IMR-90 (cell line): ENCODE data around the gene RALA. TPM values are rescaled to one million over a fixed set of nuclear protein-coding genes. Genes with fewer than 3 reads are reported as not detected.

ENCODE experiments used
- ATAC-seq: fragments of 200-7000 bp; cut with Tn5 transposase; 2 replicates; pipeline ENCODE4 v1.9.1; 2020; ENCODE audit warnings: low read depth, mild to moderate bottlenecking, moderate library complexity
- BruUV-seq: library from RNA; stranded (reverse); fragments of 400-500 nt; replicated peaks from 2 replicates; lab custom pipeline; 2021; lab: Mats Ljungman, UMichigan
- CTCF ChIA-PET: fragments of 300-600 bp; formaldehyde crosslinking; extraction: SDS; loops from one replicate; lab custom pipeline; 2021; ENCODE audit warnings: antibody characterized with exemption; lab: Yijun Ruan, JAX
- POLR2A ChIA-PET: fragments of 300-600 bp; sonication (Branson Sonifier 250); formaldehyde crosslinking; loops from one replicate; lab custom pipeline; 2022; ENCODE audit warnings: antibody characterized with exemption; ENCODE audit not compliant: unreplicated experiment; lab: Charles Lee
- DNase-seq: peaks from one replicate; pipeline ENCODE4 v3.0.0; 2013
- H2AFZ ChIP-seq: replicated peaks from 2 replicates; pipeline ENCODE3; 2013; ENCODE audit warnings: low read length, mild to moderate bottlenecking; ENCODE audit not compliant: poor library complexity
- H2AK5ac ChIP-seq: 2 replicates; pipeline ENCODE4 v1.6.1; 2013; ENCODE audit warnings: low read depth, low read length, inconsistent platforms
- H2AK9ac ChIP-seq: replicated peaks from 2 replicates; pipeline ENCODE3; 2013; ENCODE audit warnings: mild to moderate bottlenecking, low read depth, low read length, moderate library complexity; ENCODE audit not compliant: poor library complexity
- H2BK120ac ChIP-seq: 2 replicates; pipeline ENCODE4 v1.6.1; 2013; ENCODE audit warnings: low read depth, low read length, inconsistent platforms
- H2BK15ac ChIP-seq: 3 replicates; pipeline ENCODE4 v1.6.1; 2013; ENCODE audit warnings: low read depth, low read length, inconsistent platforms
- H2BK20ac ChIP-seq: 2 replicates; pipeline ENCODE4 v1.6.1; 2013; ENCODE audit warnings: low read depth, mild to moderate bottlenecking, inconsistent platforms, low read length, moderate library complexity
- H2BK5ac ChIP-seq: 2 replicates; pipeline ENCODE4 v1.6.1; 2013; ENCODE audit warnings: mild to moderate bottlenecking, low read depth, low read length, inconsistent platforms; ENCODE audit not compliant: poor library complexity, severe bottlenecking
- H3K14ac ChIP-seq: replicated peaks from 2 replicates; pipeline ENCODE4 v1.6.1; 2013; ENCODE audit warnings: low read depth, low read length, inconsistent platforms
- H3K18ac ChIP-seq: 2 replicates; pipeline ENCODE4 v1.6.1; 2013; ENCODE audit warnings: low read depth, low read length, control low read depth
- H3K23ac ChIP-seq: 2 replicates; pipeline ENCODE4 v1.6.1; 2013; ENCODE audit warnings: low read depth, low read length, inconsistent platforms
- H3K27ac ChIP-seq: 2 replicates; pipeline ENCODE4 v1.5.1; 2013; ENCODE audit warnings: mild to moderate bottlenecking, control low read depth, low read length; ENCODE audit not compliant: insufficient read depth
- H3K27me3 ChIP-seq: 2 replicates; pipeline ENCODE4 v1.6.1; 2013; ENCODE audit warnings: low read length; ENCODE audit not compliant: control insufficient read depth, insufficient read depth
- H3K36me3 ChIP-seq: 2 replicates; pipeline ENCODE4 v1.6.1; 2013; ENCODE audit warnings: low read length, mixed read lengths; ENCODE audit not compliant: control insufficient read depth, insufficient read depth
- H3K4ac ChIP-seq: 2 replicates; pipeline ENCODE4 v1.6.1; 2013; ENCODE audit warnings: low read depth, low read length, inconsistent platforms
- H3K4me1 ChIP-seq: 2 replicates; pipeline ENCODE4 v1.6.1; 2013; ENCODE audit warnings: low read length, mixed read lengths; ENCODE audit not compliant: control insufficient read depth, insufficient read depth
- H3K4me2 ChIP-seq: 2 replicates; pipeline ENCODE4 v1.6.1; 2013; ENCODE audit warnings: low read depth, mild to moderate bottlenecking, control low read depth, low read length, moderate library complexity
- H3K4me3 ChIP-seq: 2 replicates; pipeline ENCODE4 v1.5.1; 2013; ENCODE audit warnings: low read depth, mild to moderate bottlenecking, control low read depth, low read length, moderate library complexity; ENCODE audit not compliant: insufficient read depth
- H3K56ac ChIP-seq: 2 replicates; pipeline ENCODE4 v1.6.1; 2013; ENCODE audit warnings: low read length, inconsistent platforms; ENCODE audit not compliant: insufficient read depth; ENCODE audit errors: extremely low read depth
- H3K79me1 ChIP-seq, 2 experiments: 2 replicates each; pipeline ENCODE4 v1.6.1; 2013; ENCODE audit warnings: low read length in 2 of 2, inconsistent platforms in 1 of 2, low read depth in 1 of 2
- H3K9ac ChIP-seq: 2 replicates; pipeline ENCODE4 v1.6.1; 2013; ENCODE audit warnings: low read depth, low read length, control low read depth
- H3K9me1 ChIP-seq: 2 replicates; pipeline ENCODE4 v1.6.1; 2013; ENCODE audit warnings: low read length, inconsistent platforms; ENCODE audit not compliant: insufficient read depth
- H3K9me3 ChIP-seq: 2 replicates; pipeline ENCODE4 v1.6.1; 2013; ENCODE audit warnings: low read length; ENCODE audit not compliant: control insufficient read depth, insufficient read depth
- H4K20me1 ChIP-seq: 2 replicates; pipeline ENCODE4 v1.6.1; 2013; ENCODE audit warnings: low read length, inconsistent platforms; ENCODE audit not compliant: insufficient read depth
- H4K5ac ChIP-seq: 2 replicates; pipeline ENCODE4 v1.6.1; 2013; ENCODE audit warnings: mild to moderate bottlenecking, low read depth, low read length, control low read depth
- H4K8ac ChIP-seq, 2 experiments: 2 replicates each; pipeline ENCODE4 v1.6.1; 2013; ENCODE audit warnings: low read depth in 2 of 2, low read length in 2 of 2, control low read depth in 1 of 2, inconsistent platforms in 1 of 2
- H4K91ac ChIP-seq: 2 replicates; pipeline ENCODE4 v1.6.1; 2013; ENCODE audit warnings: low read depth, low read length, inconsistent platforms; ENCODE audit not compliant: insufficient read depth
- BHLHE40 ChIP-seq: fragments of 150-350 bp; IDR thresholded peaks from 2 replicates; pipeline ENCODE4 v1.6.1; 2016; ENCODE audit warnings: mild to moderate bottlenecking, low read depth, low read length
- CEBPB ChIP-seq: IDR thresholded peaks from 2 replicates; pipeline ENCODE4 v1.6.1; 2012; ENCODE audit warnings: low read depth, low read length, improper control_type of control experiment
- MXI1 ChIP-seq: IDR thresholded peaks from 2 replicates; pipeline ENCODE4 v1.6.1; 2012; ENCODE audit warnings: low read depth, mild to moderate bottlenecking, low read length, moderate library complexity, borderline replicate concordance
- NFE2L2 ChIP-seq: fragments of 150-350 bp; IDR thresholded peaks from 2 replicates; pipeline ENCODE4 v1.6.1; 2016; ENCODE audit warnings: low read depth, mild to moderate bottlenecking, low read length
- RAD21 ChIP-seq: IDR thresholded peaks from 2 replicates; pipeline ENCODE4 v1.6.1; 2012; ENCODE audit warnings: low read length, improper control_type of control experiment
- WGBS, 2 experiments: methylation state at CpG; one replicate each; pipeline versions ENCODE4 v1.1.5 to v1.1.7; 2013; ENCODE audit warnings: missing lambda C conversion rate in 2 of 2; ENCODE audit not compliant: insufficient read length in 1 of 2; ENCODE audit errors: extremely low coverage in 2 of 2; 5-methylcytosine and 5-hydroxymethylcytosine counted together
- dilution Hi-C: fragments of 300-500 bp; cut with HindIII; formaldehyde crosslinking; loops from one replicate; pipeline ENCODE4 v1.14.3; 2018; ENCODE audit warnings: low sequenced_read_pairs; ENCODE audit not compliant: unreplicated experiment
- in situ Hi-C: fragments of 300-500 bp; cut with MboI; formaldehyde crosslinking; loops from 3 replicates; pipeline ENCODE4 v1.14.3; 2019; ENCODE audit warnings: low sequenced_read_pairs, inconsistent platforms, mixed read lengths
- intact Hi-C: fragments of 100-400 bp; cut with micrococcal nuclease; formaldehyde crosslinking; loops from 2 replicates; pipeline ENCODE4 v1.10.0; 2022
- polyA plus RNA-seq, 3 experiments: library from polyadenylated mRNA; depleted of rRNA; stranded (reverse); fragments of >200 nt; gene quantifications; 2 replicates each; pipeline ENCODE4 v1.2.3, GENCODE V29; 2012; ENCODE audit warnings: low replicate concordance in 1 of 3
- total RNA-seq: library from RNA; depleted of rRNA; stranded (reverse); fragments of >200 nt; gene quantifications from 2 replicates; pipeline ENCODE4 v1.2.3, GENCODE V29; 2012
- TF ChIP-seq, protein P1 (sequence below): fragments of 150-350 bp; IDR thresholded peaks from 2 replicates; pipeline ENCODE4 v1.6.1; 2017; ENCODE audit warnings: mild to moderate bottlenecking, antibody characterized with exemption, low read length, low read depth

The RALA gene
- total and polyA plus RNA-seq, 2 of the 4 experiments (the other 2 are of a cell fraction): 7.7 to 20.5 TPM

DNA sequence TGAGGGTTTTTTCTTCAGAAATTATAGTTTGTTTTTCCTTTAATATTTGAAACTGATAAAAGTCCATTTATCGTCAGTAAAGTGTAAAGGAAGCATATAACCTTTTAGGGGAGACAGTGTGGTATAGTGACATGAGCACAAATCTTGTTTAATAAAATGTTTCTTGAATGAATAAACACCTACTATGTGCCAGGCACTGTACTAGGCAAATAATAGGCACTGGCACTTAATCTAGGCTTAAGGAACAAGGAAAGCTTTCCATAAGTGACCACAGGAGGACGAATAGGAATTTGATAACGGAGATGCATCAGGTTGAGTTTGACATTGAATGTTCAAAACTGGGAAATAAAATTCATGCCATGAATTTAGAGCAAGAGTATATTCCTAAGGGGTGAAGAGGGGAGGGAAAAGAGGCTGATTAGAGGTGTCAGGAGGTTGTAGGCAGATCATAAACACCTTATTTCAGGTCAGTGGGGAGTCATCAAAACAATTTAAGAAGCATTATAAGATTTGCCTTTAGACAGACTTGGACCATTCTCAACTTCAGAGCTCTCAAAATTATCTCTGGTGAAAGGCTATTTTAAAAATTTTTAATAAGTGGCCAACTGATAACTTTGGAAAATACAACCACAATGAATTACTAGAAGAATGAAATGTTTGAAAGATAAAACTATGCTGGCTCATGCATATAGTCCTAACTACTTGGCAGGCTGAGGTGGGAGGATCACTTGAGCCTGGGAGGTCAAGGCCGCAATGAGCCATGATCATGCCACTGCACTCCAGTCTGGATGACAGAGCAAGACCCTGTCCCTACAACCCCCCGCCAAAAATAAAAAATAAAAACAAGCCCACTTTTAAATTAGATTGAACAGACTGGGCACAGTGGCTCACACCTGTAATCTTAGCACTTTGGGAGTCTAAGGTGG is 22.4 kb downstream of the RALA start:
- Histone ChIP-seq H3K27ac (no peak overlapping the region), H3K9me1 (peaks cover 11% of the 10 kb centered on the region), H3K9ac (no peak overlapping the region), H2BK20ac (no peak overlapping the region), H2AK9ac (no peak overlapping the region), H2AK5ac (no peak overlapping the region), H2BK120ac (no peak overlapping the region), H3K4me1 (peaks cover 7% of the 10 kb centered on the region), H4K20me1 (peaks cover 54% of the 10 kb centered on the region), H2BK5ac (peak overlapping the region; percentile 9), H4K91ac (no peak overlapping the region), H3K14ac (no peak overlapping the region), H3K4me2 (no peak overlapping the region), H3K56ac (no peak overlapping the region), H2BK15ac (no peak overlapping the region), H3K36me3 (peaks cover 2% of the 10 kb centered on the region; the same call in 1 of the 2 replicates), H3K23ac (no peak overlapping the region), H2AFZ (no peak overlapping the region), H3K4me3 (no peak overlapping the region), H4K8ac (no peak overlapping the region), H4K5ac (no peak overlapping the region), H3K27me3 (no peaks in the 10 kb centered on the region), H3K9me3 (no peaks in the 10 kb centered on the region), H3K79me1 (peaks cover 17 to 80% of the 10 kb centered on the region in 2 experiments; a peak in 3 of 4 replicates), H3K18ac (no peak overlapping the region), H3K4ac (no peak overlapping the region)
- TF ChIP-seq, protein P1, sequence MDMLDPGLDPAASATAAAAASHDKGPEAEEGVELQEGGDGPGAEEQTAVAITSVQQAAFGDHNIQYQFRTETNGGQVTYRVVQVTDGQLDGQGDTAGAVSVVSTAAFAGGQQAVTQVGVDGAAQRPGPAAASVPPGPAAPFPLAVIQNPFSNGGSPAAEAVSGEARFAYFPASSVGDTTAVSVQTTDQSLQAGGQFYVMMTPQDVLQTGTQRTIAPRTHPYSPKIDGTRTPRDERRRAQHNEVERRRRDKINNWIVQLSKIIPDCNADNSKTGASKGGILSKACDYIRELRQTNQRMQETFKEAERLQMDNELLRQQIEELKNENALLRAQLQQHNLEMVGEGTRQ: no peak
- TF ChIP-seq RAD21 (no peak), MXI1 (no peak), BHLHE40 (no peak), CEBPB (no peak), NFE2L2 (no peak)
- dilution Hi-C loops: no loop called here
- BruUV-seq: no TSS peak
- intact Hi-C loops: no loop called here
- DNase-seq: no peak
- WGBS, 2 experiments: 92% methylated on average over 2 of the region's 5 CpGs; no CpG with 5 or more reads in 1 of the 2 experiments
- ChIA-PET CTCF (no interaction called here), POLR2A (no interaction called here)
- in situ Hi-C loops: no loop called here
- ATAC-seq: no peak
